Measurements from ENCODE around the gene LEKR1.
A peak's percentile ranks its signal among the peaks of the same experiment; 100 is the strongest.
"Not testable (repeated sequence)": the region's sequence is repeated elsewhere in the genome, so short reads cannot be mapped to it uniquely, and the experiment has no call there.

Gene LEKR1

DNA sequence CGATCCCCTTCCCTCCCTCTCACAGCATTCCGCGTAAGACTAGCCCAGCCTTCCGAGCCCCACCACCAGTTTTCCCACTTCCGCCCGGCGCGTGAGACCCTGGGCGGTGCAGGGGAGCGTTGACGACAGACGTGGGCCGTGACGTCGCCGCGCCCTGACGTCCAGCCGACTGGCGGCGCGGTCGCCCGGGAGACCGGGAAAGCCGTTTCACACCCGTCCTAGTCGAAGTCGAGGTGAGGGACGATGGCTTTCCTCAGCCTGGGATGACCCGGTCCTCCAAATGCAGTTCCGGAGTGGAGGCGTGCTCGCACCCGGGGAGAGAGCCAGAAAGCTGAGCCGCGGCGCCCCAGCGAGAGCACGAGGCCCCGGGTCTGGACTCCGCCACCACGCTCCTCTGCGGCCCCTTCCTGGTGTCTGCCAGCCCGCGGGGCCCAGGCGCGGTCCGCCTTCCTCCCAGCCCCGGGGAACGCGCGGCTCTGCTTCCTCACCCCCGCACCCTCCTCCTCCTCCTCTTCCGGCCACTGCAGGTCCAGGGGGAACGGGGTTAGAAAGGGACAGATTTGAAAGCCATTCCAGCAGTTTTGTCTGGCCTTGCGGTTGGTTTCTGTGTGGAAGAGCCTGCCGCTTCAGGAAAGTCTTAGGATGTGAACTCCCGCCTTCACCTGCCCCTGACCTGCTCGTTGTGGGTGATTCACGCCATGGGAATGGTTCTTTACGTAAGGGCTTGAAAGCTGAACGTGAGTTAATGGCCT lies at the start of gene LEKR1:
TSS of gene LEKR1 (plus strand) at position 210 of the 752 bp plus-strand sequence. CDS start 2,977 bp downstream, outside the sequence.
- peak; percentile 92 for DNase-seq (ENCODE audit: low read depth, low spot score)

DNA sequence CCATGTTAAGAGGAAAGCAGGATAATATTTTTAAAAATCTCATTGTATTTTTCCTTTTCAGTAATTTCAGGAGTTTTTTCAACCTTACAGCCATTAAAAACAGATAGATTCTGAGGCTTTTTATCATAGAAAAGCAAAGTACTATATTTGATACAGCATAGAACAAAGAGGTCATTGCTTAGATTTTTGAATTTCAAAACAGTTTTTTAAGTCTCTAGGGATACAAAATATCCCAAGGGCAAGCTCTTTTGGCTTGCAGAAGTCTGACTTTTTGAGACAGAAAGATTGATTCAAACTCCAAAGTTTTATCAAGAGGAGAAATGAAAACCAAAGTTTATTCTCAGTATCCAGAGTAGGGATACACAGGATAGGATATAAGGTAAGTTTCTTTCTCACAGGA lies 49.3 kb upstream of the LEKR1 start:
- no peak for DNase-seq (ENCODE audit: low read depth, low spot score)

DNA sequence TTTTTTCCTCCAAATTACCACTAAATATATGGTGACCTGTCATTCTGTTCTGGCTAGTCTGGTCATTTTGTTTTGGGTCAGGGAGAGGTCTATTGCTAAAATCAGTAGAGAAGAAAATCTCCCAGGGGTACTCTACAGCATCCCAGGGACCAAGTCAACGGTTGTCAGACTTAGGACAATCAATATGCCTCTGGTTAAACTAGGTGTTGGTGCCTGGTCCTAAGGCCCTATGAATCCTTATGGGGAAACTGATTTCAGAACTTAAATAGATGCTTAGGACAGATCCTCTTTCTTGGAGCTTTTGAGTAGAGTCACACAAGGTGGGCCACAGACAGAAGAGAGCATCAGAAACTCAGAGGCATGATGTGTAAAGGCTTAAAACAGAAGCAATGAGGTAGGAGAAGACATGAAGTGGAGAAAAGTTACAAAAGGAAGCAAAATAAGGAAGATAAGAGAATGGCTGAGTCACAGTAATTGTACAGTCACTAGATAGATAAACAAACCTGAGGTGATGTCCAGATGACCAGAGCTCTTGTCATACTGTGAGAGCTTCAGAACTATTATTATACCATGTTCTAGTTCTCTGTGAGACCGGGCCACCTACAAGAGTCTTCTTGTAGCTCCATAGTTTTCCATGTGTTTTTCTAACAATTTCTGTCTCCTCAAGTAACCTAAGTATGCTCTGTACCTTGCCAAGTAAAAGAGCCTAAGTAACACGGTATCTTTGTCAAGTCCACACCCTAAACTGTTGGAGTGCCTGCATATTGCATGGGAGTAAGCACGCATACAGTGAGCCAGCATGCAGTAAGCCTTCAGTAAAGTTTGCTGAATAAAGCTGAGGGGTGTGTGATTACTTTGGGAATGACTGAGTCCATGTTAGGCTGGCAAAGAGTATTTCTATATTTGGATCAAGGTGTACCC lies 44.6 kb upstream of the LEKR1 start:
- DNase-seq (ENCODE audit: low read depth, low spot score), result no peak

DNA sequence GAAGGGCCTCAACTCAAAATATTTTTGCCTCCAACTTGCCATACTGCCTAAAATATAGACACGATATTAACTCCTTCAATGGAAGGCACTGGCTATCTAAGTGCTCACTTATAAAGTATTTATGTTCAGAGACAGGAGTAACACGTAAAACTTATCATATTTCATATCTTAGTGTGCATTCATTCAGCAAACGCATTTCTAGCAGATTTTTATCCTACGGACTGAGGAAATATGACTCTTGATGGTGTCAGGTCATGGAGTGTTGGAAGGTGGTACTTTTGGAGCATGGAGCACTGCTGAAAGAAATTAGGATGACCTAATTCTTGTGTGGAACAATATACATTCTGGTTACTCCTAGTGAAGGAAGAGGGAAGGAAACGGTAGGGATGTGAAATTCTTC lies 43.8 kb upstream of the LEKR1 start:
- DNase-seq (ENCODE audit: low read depth, low spot score), result no peak

DNA sequence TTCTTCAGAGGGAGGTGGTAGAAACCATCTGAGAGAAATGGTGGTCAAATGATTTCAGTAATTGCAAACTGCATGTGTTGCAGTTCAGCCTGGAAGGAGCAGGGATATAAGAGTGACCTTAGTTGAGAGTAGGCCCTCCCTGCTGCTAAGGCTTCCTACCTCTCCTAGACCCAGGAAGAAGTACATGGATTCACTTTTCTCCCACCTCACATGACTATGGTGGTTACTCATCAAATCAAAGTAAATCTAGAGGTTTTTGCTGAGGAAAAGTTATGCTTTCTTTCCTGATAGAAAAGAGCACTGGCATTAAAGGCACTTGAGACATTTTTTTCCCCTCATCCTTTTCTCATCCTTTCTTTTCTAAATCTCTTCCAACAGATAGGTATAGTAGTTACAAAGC lies 43.2 kb upstream of the LEKR1 start:
- no peak for DNase-seq (ENCODE audit: low read depth, low spot score)

DNA sequence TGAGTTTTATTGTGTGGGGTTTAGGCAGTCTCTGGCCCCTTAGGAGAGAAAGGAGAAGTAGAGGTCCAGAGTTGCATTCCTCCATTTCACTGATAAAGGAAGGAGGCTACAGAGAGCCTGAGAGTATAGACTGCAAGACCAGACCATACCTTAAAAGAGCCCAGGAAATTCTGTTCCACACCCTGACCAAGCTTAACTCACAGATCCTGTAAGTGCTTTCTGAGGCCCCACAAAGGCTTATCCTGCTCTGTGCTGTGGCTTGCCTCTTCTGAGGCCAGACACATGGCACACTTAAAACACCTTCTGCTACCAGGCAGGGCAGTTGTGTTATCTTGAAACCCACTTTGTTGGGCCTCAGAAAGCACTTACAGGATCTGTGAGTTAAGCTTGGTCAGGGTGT lies 39.2 kb upstream of the LEKR1 start:
- peak; percentile 40 for DNase-seq (ENCODE audit: low read depth, low spot score)

DNA sequence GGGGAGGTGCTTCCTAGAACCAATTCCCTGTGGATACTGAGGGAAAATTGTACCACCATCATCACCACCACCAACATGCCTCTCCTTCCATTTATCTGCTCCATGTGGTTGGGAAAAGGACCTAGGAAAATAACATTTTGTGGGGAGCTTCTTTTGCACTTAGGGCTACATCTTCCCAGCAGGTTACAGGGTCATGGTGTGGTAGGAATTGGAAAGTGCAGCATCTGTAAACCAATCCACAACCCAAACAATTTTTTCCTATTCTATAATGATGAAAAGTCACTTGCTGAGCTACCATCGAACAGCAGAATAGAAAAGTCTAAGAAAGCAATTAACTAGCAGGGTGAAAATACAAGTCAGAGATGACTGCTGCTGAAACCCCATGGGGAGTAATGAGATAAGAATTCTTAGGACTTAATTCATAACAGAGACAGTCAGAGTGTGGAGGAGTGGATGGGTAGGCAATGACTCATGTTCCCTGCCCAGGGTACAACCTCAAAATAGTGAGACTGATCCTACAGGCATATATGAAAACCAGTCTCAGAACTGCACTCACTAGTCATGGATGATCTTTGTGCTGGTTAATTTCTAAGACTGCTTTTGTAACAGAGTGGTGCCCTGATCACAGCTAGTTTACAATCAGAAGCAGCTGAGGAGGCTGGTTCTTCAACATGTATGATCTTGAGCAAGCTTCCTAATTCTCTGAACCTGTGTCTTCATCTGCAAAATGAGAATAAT lies 38.1 kb upstream of the LEKR1 start:
- no peak for DNase-seq (ENCODE audit: low read depth, low spot score)

DNA sequence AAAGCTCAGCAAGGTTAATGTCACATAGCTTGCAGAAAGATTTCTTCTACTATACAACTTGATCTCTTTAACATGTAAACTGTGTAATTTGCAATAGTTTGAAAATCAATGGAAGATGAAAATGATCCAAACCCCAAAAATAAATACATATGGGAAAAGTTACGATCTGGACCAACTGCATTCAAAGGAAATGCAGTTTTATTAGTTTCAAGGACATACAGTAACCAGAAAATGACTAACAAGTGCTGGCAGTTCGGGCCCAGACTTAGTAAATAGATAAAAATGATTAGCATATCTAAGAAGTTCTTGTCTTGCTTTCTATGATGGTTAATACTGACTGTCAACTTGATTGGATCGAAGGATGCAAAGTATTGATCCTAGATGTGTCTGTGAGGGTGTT lies 37.3 kb upstream of the LEKR1 start:
- no peak for DNase-seq (ENCODE audit: low read depth, low spot score)

DNA sequence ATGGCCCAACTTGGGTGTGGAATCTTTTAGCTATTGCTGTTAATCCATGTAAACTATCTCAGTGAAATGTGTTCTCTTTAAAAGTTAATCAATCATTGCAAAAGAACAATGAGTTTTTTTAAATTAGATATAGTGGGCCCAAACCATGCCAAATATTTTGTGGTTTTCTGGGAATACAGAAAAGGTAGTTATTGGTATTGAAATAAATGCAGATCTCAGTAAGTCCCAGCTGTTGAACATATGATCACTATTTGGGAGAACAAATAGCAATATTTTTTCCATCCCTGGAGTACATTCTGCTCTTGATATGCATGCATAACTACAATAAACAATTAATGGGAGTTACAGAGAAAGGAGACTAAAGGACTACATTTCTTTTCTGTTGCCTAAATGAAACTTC lies 36.0 kb upstream of the LEKR1 start:
- DNase-seq (ENCODE audit: low read depth, low spot score), result no peak

DNA sequence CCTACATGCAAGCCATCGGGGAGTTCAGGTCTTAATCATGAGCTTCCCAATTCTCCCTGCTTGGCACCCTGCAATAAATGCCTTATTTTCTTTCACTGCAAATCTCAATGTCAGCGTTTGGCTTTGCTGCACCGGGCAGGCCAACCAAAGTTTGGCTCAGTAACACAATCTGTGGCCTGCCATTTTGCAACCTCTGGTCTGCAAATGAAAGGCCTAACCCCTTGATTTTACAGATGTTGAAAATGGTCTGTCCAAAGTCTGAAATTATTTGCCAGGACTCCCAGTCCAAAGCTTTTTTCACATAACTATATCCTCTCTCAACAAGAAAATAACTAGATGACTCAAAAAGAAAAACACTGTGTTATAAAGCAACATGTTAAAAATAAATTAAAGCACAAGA lies 34.0 kb upstream of the LEKR1 start:
- no peak for DNase-seq (ENCODE audit: low read depth, low spot score)

DNA sequence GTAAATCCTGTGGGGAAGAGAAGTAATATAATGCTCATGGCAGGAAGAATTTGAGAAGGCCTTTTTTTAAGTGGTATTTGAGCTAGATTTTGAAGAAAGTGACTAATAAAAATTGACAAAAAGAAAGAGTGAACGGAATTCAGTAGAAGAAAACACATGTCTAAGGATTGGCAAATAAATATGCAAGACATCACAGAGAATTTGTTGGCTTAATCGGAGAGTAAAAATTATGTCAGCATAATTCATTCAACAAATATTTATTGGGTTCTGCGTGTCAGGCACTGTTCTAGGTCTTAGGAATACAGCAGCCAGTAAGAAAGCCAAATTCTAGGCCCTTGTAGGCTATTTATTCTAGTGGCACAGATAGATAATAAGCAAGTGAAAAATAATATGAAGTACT lies 33.6 kb upstream of the LEKR1 start:
- no peak for DNase-seq (ENCODE audit: low read depth, low spot score)

DNA sequence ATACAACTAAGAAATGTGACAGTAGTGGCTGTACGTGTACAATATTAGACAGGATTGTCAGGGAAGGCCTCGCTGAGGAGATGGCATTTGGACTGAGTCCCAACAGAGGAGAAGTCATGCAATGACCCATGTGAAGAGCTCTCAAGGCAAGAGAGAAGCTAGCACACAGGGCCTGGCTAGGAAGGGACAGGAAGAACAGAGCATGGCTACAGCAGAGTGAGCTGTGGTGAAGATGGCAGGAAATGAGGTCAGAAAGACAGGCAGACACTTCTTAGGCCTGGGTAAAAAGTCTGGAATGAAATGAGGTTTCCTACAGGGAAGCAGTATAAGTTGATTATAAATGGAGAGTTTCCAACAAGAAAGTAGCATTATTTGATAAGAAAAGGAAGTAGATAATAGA lies 33.2 kb upstream of the LEKR1 start:
- DNase-seq (ENCODE audit: low read depth, low spot score), result no peak

DNA sequence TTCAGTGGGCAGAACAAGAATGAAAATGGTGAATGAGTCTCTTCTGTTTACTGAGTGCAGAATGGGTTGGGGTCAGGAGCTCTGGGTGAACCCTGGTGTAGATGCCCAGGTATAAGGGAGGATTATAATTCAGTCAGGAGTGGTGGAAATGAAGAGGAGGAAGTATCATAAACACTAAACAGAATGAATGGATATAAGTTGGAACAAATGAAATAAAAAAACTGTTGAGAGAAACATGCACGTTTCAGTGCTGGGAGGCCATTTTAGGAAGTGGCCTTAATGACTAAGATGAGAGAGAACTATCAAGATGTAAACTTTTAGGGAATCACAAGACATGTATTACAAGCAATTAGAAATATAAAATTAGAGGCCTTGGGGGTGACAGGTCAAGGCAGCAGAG lies 32.8 kb upstream of the LEKR1 start:
- no peak for DNase-seq (ENCODE audit: low read depth, low spot score)

DNA sequence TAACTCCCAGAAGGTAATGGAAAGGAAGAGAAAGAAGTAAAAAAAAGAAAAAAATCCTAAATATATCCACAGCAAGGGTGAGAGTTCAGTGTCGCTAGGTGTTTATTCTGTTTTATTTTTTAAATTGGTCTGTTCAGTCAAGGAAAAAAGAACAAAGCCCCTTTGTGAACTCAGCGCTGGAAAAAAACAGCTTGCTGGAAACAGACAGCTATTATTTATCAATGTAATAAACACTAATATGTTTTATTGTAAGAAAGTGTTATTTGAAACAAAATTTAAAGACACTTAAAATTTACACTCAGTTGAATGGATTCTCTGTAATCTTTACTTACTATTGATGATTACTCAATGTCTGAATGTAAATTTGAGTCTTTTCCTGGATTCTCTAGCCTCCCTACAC lies 32.3 kb upstream of the LEKR1 start:
- DNase-seq (ENCODE audit: low read depth, low spot score), result no peak

DNA sequence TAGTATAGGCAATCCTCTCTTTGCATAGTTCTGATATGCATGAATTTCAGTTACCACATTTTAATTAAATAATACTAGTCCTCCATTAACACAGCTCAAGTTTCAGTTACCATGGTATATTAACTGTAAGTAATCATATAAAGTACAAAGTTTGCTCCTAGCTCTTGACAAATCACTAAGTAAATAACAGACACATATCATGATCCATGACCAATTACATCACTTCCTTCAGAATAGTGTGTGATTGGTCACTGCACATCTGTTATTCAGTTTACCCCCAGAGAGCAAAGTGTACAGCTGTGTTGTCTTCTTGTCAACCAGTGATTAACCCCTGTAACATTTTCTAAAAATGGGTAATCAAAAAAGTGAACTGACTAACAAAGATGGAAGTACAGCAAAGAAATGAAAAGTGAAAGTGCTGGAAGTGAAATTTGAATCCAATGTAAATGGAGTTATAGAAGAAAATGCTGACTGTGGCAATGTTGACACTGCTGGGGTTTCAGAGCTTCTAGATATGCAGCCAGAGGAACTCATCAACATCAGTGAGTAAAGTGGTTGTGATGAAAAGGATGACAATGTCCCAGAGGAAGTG lies 30.2 kb upstream of the LEKR1 start:
- no peak for DNase-seq (ENCODE audit: low read depth, low spot score)

DNA sequence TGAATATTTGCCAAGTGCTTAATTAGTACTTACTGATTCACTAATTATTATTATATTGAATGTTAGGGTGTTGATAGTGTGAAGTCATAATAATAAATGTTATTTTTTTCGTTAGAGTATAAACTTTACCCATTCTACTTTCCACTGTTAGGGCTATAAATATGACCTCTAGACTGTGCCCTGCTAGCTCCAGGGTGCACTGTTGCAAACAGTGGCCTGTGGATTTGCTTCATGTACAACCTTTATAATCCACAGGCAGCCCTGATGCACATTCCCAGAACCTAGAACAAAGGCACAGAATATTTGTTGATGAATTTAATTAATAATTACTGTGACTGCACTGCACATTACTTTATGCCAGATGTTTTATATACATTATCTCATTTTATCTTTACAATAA lies 28.8 kb upstream of the LEKR1 start:
- no peak for DNase-seq (ENCODE audit: low read depth, low spot score)

DNA sequence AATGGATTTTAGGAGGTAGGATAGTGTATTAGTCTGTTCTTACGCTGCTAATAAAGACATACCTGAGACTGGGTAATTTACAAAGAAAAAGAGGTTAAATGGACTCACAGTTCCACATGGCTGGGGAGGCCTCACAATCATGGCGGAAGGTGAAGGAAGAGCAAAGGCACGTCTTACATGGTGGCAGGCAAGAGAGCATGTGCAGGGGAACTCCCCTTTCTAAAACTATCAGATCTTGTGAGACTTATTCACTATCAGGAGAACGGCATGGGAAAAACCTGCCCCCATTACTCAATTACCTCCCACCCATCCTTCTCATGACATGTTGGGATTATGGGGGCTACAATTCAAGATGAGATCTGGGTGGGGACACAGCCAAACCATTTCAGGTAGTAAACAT lies 25.9 kb upstream of the LEKR1 start:
- not testable (repeated sequence) for DNase-seq (ENCODE audit: low read depth, low spot score)

DNA sequence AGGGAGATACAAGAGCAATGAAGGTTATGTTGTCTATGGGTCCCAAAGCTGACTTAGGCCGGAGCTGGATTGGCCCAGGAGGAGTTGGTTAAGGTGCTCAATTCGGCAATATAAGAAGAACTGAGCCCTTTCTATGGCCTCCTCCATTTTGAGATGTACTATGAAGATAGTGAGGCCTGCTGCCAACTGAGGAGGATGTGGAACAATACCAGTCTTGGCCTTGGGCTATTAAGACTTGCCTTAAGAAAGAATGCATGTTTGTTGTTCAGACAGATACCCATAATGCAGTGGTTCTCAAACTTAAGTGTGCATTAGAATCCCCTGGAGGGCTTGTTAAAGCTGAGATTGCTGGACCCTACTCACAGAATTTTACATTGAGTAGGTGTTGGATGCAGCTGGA lies 24.4 kb upstream of the LEKR1 start:
- DNase-seq (ENCODE audit: low read depth, low spot score), result no peak

DNA sequence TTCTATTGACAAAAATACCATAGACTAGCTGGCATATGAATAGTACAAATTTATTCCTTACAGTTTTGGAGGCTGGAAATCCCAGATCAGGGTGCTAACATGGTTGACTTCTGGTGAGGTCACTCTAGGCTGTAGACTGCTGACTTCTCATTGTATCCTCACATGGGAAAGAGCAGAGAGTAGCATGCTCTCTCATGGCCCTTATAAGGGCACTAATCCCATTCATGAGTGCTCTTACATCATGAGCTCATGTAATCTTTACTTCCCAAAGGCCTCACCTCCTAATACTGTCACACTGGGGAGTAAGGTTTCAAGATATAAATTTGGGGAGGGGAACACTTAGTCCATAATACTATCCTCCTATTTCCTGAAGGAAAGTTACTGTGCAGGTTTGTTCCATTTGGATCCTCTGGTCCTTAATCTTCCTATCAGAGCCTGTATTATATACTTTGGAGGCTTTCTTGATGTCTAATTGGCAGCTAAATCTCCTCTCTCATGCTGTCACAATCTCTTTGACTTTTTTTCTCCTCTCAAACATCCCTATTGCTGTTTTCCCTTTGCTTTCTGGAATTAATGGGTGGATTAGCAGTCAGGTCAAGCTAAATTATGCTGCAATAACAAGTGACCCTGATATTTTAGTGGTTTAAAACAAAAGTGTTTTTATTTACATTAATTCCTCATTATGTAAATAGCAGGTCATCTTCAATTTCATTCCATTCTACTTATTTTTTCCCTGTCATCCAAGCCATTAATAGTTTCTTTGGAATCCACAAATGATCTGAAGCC lies 23.1 kb upstream of the LEKR1 start:
- no peak for DNase-seq (ENCODE audit: low read depth, low spot score)

DNA sequence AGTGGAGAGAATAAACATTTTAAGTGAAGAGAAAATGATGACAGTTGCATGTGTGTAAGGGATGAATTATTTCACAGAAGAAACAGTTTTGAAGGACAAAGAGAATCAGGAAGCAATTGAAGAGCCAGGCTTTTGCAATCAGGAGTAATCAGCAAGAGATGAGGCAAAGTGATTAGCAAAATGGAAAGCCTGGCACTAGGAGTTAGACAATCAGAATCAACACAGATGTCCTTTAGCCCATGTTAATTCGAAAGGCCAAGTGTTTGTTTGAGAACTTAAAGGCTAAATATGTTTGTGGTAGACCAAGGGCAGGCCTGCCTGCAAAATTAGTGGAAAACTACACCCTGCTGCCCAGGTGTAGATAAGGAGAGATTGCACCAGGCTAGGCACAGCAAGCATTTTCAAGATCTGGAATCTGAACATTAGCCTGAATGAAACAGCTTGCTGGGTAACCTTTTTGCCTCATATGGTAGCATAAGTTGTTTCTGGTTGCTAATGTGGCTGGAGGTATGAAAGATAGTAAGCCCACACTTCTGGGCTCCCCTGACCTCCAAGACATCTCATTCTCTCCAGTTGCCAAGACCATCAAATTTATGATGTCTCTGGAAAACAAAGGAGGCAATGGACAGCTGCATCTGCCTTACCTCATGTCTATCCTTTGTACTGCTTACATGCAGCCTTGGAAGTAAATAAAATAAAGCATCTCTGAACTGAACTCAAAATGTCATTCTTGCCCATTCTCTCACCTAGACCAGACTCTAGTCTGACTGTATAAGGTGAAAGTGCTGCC lies 22.0 kb upstream of the LEKR1 start:
- no peak for DNase-seq (ENCODE audit: low read depth, low spot score)
